Measurements from ENCODE around the gene APIP.

DNA sequence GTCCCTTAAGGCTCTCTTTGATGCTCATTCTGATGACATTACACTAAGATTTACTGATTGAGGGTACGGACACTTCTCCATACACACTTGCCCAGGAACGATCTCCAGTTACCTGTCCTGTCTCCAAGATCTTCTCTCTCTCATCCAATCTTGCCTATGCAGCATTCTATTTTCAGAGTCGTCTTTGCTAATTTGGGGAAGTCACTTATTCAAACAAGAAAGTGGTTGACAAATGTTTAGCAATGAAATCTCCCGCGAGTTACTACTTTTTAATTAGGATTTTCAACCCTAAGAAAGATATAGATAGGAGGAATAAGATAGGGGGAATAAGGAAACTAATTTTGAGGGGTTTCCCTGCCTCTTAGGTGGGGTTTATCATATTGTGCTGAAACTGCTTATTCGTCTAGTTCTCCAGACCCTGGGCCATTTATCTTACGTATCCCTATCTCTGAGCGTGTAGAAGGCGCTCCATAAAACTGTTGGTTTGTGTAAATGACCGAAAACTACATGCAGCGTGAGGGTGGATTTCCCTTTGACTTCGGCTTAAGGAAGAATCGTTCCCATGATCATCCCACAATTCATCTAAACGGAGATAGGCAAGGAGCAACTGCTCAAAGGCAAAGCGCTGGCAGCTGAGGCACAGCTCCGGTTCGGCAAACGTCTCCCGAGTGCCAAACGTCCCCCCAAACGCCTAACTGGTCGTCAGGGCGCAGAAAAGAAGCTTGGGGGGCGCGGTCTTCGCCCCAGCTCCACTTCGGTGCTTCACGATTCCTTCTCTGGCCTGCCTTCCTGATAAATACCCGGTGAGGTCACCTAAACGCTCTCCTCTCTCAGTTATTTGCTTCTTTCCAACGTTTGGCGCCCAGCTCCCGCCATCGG lies 804 bp downstream of the APIP start:
- no peak for TF ChIP-seq CBFB (IDR thresholded peaks at IDR 0.05; ENCODE audit: low read depth)
- TF ChIP-seq, protein P1, sequence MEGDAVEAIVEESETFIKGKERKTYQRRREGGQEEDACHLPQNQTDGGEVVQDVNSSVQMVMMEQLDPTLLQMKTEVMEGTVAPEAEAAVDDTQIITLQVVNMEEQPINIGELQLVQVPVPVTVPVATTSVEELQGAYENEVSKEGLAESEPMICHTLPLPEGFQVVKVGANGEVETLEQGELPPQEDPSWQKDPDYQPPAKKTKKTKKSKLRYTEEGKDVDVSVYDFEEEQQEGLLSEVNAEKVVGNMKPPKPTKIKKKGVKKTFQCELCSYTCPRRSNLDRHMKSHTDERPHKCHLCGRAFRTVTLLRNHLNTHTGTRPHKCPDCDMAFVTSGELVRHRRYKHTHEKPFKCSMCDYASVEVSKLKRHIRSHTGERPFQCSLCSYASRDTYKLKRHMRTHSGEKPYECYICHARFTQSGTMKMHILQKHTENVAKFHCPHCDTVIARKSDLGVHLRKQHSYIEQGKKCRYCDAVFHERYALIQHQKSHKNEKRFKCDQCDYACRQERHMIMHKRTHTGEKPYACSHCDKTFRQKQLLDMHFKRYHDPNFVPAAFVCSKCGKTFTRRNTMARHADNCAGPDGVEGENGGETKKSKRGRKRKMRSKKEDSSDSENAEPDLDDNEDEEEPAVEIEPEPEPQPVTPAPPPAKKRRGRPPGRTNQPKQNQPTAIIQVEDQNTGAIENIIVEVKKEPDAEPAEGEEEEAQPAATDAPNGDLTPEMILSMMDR (IDR thresholded peaks at IDR 0.05 in 2 of 3, conservative IDR thresholded peaks at IDR 0.05 in 1 of 3; ENCODE audit: control insufficient read depth in 2 of 3, extremely low read depth in 1 of 3, insufficient read depth in 1 of 3, low read depth in 3 of 3, low read length in 3 of 3): no peak
- no peak for TF ChIP-seq EP300 (IDR thresholded peaks at IDR 0.05; ENCODE audit: borderline replicate concordance in 1 of 2, control insufficient read depth in 1 of 2, low read depth in 2 of 2, low read length in 2 of 2)
- TF ChIP-seq RAD21 (IDR thresholded peaks at IDR 0.05; ENCODE audit: insufficient read depth, low read depth, low read length): no peak
- TF ChIP-seq RCOR1 (conservative IDR thresholded peaks at IDR 0.05; ENCODE audit: low read depth, low read length): no peak
- no peak for TF ChIP-seq EZH2 (IDR thresholded peaks at IDR 0.05; ENCODE audit: borderline replicate concordance, control insufficient read depth, low read depth, low read length)
- TF ChIP-seq, protein P2, sequence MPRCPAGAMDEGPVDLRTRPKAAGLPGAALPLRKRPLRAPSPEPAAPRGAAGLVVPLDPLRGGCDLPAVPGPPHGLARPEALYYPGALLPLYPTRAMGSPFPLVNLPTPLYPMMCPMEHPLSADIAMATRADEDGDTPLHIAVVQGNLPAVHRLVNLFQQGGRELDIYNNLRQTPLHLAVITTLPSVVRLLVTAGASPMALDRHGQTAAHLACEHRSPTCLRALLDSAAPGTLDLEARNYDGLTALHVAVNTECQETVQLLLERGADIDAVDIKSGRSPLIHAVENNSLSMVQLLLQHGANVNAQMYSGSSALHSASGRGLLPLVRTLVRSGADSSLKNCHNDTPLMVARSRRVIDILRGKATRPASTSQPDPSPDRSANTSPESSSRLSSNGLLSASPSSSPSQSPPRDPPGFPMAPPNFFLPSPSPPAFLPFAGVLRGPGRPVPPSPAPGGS (IDR thresholded peaks at IDR 0.05; ENCODE audit: borderline replicate concordance, insufficient read depth, low read depth, low read length, poor library complexity, severe bottlenecking): no peak
- TF ChIP-seq, protein P3, sequence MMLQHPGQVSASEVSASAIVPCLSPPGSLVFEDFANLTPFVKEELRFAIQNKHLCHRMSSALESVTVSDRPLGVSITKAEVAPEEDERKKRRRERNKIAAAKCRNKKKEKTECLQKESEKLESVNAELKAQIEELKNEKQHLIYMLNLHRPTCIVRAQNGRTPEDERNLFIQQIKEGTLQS (IDR thresholded peaks at IDR 0.05; ENCODE audit: borderline replicate concordance, extremely low read depth, low read depth, low read length): no peak
- no peak for TF ChIP-seq RFX5 (IDR thresholded peaks at IDR 0.05; ENCODE audit: low read depth, low read length)
- TF ChIP-seq SUZ12 (IDR thresholded peaks at IDR 0.05; ENCODE audit: unreplicated experiment): no peak
- TF ChIP-seq JUND (IDR thresholded peaks at IDR 0.05; ENCODE audit: low read depth, low read length): no peak
- TF ChIP-seq, protein P4, sequence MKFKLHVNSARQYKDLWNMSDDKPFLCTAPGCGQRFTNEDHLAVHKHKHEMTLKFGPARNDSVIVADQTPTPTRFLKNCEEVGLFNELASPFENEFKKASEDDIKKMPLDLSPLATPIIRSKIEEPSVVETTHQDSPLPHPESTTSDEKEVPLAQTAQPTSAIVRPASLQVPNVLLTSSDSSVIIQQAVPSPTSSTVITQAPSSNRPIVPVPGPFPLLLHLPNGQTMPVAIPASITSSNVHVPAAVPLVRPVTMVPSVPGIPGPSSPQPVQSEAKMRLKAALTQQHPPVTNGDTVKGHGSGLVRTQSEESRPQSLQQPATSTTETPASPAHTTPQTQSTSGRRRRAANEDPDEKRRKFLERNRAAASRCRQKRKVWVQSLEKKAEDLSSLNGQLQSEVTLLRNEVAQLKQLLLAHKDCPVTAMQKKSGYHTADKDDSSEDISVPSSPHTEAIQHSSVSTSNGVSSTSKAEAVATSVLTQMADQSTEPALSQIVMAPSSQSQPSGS (IDR thresholded peaks at IDR 0.05; ENCODE audit: low read length): no peak
- no peak for TF ChIP-seq RB1 (IDR thresholded peaks at IDR 0.05; ENCODE audit: borderline replicate concordance)
- TF ChIP-seq ZNF24 (IDR thresholded peaks at IDR 0.05): no peak
